Measurements from ENCODE around the gene GMEB2.

GMEB2 gene

DNA sequence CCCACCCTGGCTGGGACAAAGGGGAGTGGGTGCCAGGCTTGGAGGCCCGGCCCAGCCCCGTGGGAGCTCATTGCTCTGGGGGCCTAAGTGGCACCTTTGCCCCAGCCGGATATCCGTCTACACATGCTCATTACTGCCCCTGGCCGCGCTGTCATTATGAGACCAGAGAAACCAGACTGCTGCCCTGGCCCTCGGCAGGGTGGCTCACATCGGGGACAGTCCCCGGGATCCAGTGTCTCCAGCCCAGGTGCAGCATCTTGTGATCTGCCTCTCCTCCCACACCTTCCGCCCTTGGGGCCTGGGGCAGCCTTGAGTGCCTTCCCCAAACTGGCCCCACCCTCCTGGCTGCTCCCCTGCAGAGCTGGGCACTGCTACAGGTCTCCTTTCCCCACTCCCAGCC is 84.2 kb downstream of the GMEB2 start:
- no peak for DNase-seq

DNA sequence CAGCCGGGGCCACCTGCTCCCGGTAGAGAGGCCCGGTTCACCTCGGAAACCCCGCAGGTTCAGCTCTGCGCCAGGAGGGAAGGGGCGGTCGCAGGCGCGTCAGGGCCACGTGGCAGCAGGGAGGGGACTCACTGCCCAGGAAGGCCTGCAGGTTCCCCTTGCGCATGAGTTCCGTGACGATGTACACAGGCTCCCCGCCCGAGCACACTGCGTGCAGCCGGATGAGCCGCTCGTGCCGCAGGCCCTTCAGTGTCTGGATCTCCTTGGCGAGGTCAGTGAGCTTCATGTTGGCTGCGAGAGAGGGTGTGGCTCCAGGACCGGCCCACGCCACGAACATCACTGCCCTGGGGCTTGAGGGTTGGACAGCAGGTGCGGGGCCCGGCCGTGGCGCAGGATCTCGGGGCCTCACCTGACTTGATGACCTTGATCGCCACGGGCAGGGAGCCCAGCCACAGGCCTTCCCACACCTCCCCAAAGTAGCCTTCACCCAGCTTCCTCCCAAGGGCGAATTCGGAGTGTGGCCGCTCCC is 84.8 kb downstream of the GMEB2 start:
- DNase-seq = no peak

DNA sequence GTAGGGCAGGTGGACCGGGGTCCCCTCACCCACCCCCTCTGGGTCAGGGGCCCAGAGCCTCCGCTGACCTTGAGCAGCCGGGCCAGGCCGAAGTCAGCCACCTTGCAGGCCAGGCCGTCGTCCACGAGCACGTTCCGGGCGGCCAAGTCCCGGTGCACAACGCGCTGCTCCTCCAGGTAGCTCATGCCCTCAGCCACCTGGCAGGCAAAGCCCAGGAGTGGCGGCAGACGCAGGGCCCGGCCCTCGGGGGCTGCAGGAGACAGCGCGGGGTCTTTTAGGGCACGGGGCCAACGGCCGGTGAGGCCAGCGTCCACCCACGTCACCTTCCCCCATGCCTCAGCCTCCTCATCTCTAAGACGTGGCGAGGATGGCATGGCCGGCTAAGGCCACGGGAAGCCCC is 85.5 kb downstream of the GMEB2 start:
- DNase-seq = no peak

DNA sequence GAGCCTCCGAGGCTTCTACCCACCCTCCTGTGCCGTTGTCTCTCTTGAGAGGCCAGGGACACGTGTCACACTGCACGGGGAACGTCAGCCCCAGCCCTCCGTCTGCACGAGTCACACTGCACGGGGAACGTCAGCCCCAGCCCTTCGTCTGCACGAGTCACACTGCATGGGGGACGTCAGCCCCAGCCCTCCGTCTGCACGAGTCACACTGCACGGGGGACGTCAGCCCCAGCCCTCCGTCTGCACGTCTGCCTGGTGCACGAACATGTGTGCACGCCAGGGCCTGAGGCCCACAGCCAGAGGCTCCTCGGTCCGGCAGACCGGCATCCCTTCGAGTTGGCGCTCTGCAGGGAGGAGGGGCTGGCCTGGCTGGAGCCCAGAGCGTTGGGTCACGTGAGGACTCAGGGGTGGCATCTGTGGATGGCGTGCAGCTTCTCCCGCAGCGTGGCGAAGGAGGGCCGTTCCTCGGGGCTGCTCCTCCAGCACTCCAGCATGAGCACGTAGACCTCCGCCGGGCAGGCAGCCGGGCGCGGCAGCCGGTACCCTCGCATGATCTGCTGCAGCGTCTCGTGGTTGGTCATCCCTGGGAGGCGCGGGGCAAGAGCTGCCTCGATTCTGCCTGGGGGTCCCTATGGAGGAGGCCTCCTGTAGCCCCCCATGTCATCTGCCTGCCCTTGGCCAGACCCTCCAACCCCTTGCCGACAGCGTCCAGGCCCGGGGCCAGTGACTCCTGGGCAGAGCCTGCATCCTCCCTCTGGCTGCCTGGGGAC is 86.3 kb downstream of the GMEB2 start:
- DNase-seq = no peak

DNA sequence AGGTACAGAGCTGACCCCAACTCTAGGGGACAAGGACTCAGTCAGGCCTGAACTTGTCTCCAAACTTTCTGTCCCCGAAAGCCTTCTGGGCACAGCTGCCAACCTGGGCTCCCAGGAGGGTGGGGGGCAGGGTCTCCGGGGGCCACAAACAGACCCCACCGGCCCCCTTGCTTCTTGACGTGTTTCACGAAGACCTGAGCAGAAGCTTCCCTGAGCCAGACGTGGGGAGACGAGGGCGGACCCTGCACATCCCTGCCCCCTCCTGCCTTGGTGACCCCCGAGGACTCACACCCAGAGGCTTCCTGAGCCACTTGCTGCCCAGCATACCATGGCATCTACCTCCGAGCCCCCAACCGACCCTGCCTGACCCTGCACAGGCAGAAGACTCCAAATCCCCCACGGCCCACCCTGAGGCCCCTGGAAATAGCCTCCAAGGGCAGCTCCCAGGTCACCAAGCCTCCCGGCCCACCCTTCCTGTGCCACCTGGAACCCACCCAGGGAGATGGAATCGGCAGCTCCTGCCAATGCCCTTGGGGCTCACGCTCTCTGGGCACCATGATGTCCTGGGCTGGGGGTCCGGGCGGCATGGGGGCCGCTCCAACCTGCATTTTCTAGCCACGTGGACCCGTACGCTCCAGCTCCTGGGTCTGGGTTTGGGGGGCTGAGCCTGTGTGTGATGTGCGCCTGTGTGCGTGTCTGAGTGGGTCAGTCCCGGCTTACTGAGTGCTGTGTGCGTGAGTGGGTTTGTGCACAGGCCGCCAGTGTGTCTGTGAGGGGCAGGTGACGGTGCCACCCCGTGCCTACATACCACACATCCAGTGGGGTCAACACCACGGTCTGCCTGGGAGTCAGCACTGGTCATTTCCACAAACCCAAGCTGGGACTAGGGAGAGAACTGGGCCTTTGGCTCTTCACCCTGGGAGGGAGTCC is 87.2 kb downstream of the GMEB2 start:
- no peak for DNase-seq

DNA sequence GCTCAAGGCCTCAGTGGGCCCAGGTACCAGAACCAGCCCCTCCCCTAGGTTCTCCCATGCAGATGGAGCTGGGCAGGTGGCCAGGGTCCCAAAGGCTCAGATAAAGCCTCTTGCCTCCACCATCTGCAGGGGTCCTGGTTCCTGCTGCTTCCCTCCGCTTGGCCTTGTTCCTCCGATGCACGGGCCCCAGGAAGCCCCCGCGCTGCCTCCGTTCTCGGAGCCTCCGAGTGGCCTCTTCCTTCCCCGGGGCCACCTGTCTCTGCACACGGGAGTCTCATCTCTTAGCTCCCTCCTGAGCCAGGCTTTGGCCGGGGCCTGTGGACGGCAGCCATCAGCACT is 87.8 kb downstream of the GMEB2 start:
- no peak for DNase-seq

DNA sequence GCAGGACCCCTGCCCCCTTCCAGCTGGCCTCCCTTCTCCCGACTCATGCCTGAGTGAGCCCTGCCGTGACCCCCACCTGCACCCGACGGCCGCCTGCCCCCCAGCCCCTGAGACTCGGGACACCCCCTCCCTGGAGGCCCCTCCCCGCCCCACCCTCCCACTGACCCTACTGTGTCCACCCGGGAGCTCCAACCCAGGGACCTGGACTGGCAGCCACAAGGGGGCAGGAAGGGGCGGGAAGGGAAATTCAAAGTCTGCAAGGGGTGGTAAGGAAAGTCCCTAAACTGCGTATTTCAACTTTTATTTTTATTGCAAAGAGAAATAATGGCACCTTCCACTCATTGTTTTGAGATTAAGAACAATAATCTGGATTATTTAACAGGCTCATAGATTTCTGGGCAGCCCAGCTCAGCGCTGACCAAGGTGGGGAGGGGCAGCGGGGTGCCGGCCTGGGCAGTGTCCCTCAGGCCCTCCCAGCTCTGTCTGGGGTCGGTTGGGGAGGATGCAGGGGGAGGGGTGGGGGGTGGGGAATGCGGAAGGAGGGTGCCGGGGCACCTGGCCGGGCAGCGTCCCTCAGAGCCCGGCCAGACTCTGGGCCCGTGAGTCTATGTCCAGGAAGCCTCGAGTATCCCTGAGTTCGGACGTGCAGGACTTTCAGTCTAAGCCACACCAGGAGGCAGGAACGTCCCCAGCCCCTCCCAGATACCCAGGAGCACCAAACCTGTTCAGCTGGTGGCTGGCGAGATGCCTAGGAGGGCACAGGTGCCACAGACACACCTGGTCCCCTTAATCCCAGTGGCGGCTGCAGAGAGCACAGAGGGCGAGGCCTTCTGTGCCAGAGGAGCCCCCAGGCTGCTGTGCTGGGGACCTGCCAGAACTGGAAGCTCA is 88.5 kb downstream of the GMEB2 start:
- DNase-seq = peak; percentile 16
